C4-2B (cell line): ENCODE data around the gene SHC2.

Experiments
- CTCF ChIP-seq: fragments of 450-650 bp; conservative IDR thresholded peaks from 2 replicates; pipeline ENCODE4 v1.5.1; 2017; ENCODE audit warnings: mild to moderate bottlenecking
- ZFX ChIP-seq: fragments of 450-650 bp; IDR thresholded peaks from 2 replicates; pipeline ENCODE4 v1.6.1; 2017

- TF ChIP-seq CTCF (no peak), ZFX (no peak)
Observed at GRCh38 chr19:475360-475759, 14.5 kb upstream of the SHC2 start.
